Keratinocyte (primary cell): ENCODE data around the gene OR6C75. TPM values are rescaled to one million over a fixed set of nuclear protein-coding genes. Genes with fewer than 3 reads are reported as not detected.
"Not testable (repeated sequence)": the region's sequence is repeated elsewhere in the genome, so short reads cannot be mapped to it uniquely, and the experiment has no call there.

Source experiments
- DNase-seq: peaks from one replicate; pipeline ENCODE4 v3.0.0-alpha.2; 2011; ENCODE audit warnings: low read depth, missing footprints, low spot score
- FAIRE-seq: peaks from 2 replicates; lab custom pipeline; 2011; peaks lifted over from hg19 to GRCh38; lab: Jason Lieb, UNC
- H2AFZ ChIP-seq: 2 replicates; pipeline ENCODE4 v1.6.0; 2012; ENCODE audit warnings: low read length, control low read depth, inconsistent platforms; ENCODE audit not compliant: control insufficient read depth
- H3K27ac ChIP-seq: 2 replicates; pipeline ENCODE4 v1.5.1; 2011; ENCODE audit warnings: low read length; ENCODE audit not compliant: control insufficient read depth, insufficient read depth
- H3K27me3 ChIP-seq: 3 replicates; pipeline ENCODE4 v1.6.0; 2011; ENCODE audit warnings: low read length; ENCODE audit not compliant: control insufficient read depth, insufficient read depth; ENCODE audit errors: extremely low read depth
- H3K36me3 ChIP-seq, 2 experiments: 2 replicates in 1 of 2; 3 replicates in 1 of 2; pipeline ENCODE4 v1.5.1; 2011; ENCODE audit warnings: low read length in 2 of 2, mild to moderate bottlenecking in 1 of 2; ENCODE audit not compliant: control insufficient read depth in 2 of 2, insufficient read depth in 2 of 2; ENCODE audit errors: extremely low read depth in 1 of 2
- H3K4me1 ChIP-seq: 3 replicates; pipeline ENCODE4 v1.5.1; 2011; ENCODE audit warnings: low read length; ENCODE audit not compliant: control insufficient read depth, insufficient read depth; ENCODE audit errors: extremely low read depth
- H3K4me2 ChIP-seq: 3 replicates; pipeline ENCODE4 v1.6.0; 2011; ENCODE audit warnings: low read depth, low read length; ENCODE audit not compliant: control insufficient read depth, insufficient read depth; ENCODE audit errors: extremely low read depth
- H3K4me3 ChIP-seq, 3 experiments: fragments of 200-600 bp in 1 of 3; sonication (generic) in 1 of 3; 2 replicates in 2 of 3; 3 replicates in 1 of 3; pipeline ENCODE4 v1.5.1; 2011 to 2016; ENCODE audit warnings: low read length in 3 of 3, mild to moderate bottlenecking in 3 of 3, control low read depth in 2 of 3, inconsistent platforms in 1 of 3, low read depth in 1 of 3, mixed read lengths in 1 of 3, mixed run types in 1 of 3, moderate library complexity in 1 of 3; ENCODE audit not compliant: control insufficient read depth in 2 of 3, insufficient read depth in 2 of 3; ENCODE audit errors: extremely low read depth in 1 of 3
- H3K79me2 ChIP-seq: 2 replicates; pipeline ENCODE4 v1.6.0; 2012; ENCODE audit warnings: low read length; ENCODE audit not compliant: control insufficient read depth, insufficient read depth
- H3K9ac ChIP-seq: 3 replicates; pipeline ENCODE4 v1.6.0; 2011; ENCODE audit warnings: low read length; ENCODE audit not compliant: control insufficient read depth, insufficient read depth; ENCODE audit errors: extremely low read depth
- H3K9me1 ChIP-seq: 3 replicates; pipeline ENCODE4 v1.6.0; 2011; ENCODE audit warnings: low read length; ENCODE audit not compliant: control insufficient read depth, insufficient read depth; ENCODE audit errors: extremely low read depth
- H3K9me3 ChIP-seq: 2 replicates; pipeline ENCODE4 v1.5.1; 2012; ENCODE audit warnings: low read depth, low read length; ENCODE audit not compliant: control insufficient read depth
- H4K20me1 ChIP-seq: 3 replicates; pipeline ENCODE4 v1.6.0; 2011; ENCODE audit warnings: low read length; ENCODE audit not compliant: control insufficient read depth, insufficient read depth; ENCODE audit errors: extremely low read depth
- CTCF ChIP-seq, 3 experiments: IDR thresholded peaks in 1 of 3; conservative IDR thresholded peaks in 1 of 3; optimal IDR thresholded peaks in 1 of 3; 2 replicates in 2 of 3; 3 replicates in 1 of 3; pipeline versions ENCODE3 to v1.5.1; 2011; ENCODE audit warnings: low read length in 3 of 3, mild to moderate bottlenecking in 3 of 3, moderate library complexity in 2 of 3, control low read depth in 1 of 3, inconsistent platforms in 1 of 3; ENCODE audit not compliant: insufficient read depth in 2 of 3; ENCODE audit errors: extremely low read depth in 1 of 3
- EZH2 ChIP-seq: IDR thresholded peaks from one replicate; pipeline ENCODE4 v1.6.1; 2012; ENCODE audit warnings: inconsistent platforms, mild to moderate bottlenecking, low read length, moderate library complexity
- dilution Hi-C: fragments of 300-500 bp; cut with MboI; formaldehyde crosslinking; loops from one replicate; pipeline ENCODE4 v1.7.0; 2020; ENCODE audit warnings: low sequenced_read_pairs; ENCODE audit not compliant: extremely low pct_ligation_motif_present
- polyA plus RNA-seq, 5 experiments: library from polyadenylated mRNA; depleted of rRNA in 3 of 5; stranded (reverse) in 3 of 5; stranded (forward) in 1 of 5; unstranded in 1 of 5; fragments of >200 nt; gene quantifications; 1 replicate in 1 of 5; 2 replicates in 3 of 5; 3 replicates in 1 of 5; pipeline versions ENCODE4 v1.2.1 to v1.2.3, GENCODE V29; 2011 to 2012; ENCODE audit warnings: missing spikeins in 2 of 5, low read depth in 1 of 5, low replicate concordance in 1 of 5

The OR6C75 gene
- polyA plus RNA-seq, 1 donor (not counting 4 experiments of a cell fraction or from before 2014, with no cell fraction given), result not detected

DNA sequence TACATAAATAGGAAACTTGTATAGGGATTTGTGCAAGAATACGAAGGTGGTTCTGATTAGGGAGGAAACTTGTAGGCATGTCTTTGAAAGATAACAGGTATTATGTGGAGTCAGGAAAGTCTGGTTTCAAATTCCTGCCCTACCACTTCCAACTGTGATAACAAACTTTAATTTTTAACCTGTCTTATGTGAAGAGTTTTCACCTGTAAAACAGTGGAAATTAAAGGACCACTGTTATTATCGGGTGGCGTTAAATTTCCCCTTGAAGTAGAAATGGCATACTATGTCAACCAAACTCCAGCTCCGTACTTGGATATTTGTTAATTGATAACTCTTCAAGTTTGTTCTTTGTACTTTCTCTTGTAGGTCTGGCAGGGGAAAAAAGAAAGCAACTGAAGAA, 42.6 kb upstream of the OR6C75 start:
- Histone ChIP-seq H4K20me1 (no peaks in the 10 kb centered on the region), H3K4me1 (no peaks in the 10 kb centered on the region), H3K79me2 (no peaks in the 10 kb centered on the region), H3K27me3 (no peaks in the 10 kb centered on the region), H3K4me2 (no peak overlapping the region), H3K36me3 (no peaks in the 10 kb centered on the region), H2AFZ (no peak overlapping the region), H3K27ac (no peak overlapping the region), H3K9me1 (no peaks in the 10 kb centered on the region), H3K4me3 (no peak overlapping the region), H3K9me3 (no peaks in the 10 kb centered on the region), H3K9ac (no peak overlapping the region)
- no peak for DNase-seq
- FAIRE-seq, result no peak
- TF ChIP-seq EZH2 (no peak), CTCF (optimal IDR thresholded peaks at IDR 0.05 in 1 of 3, IDR thresholded peaks at IDR 0.05 in 1 of 3, conservative IDR thresholded peaks at IDR 0.05 in 1 of 3; ENCODE audit: extremely low read depth in 1 of 3, insufficient read depth in 2 of 3, low read length in 3 of 3) (no peak)
- dilution Hi-C loops, result no loop called here

GRCh38 chr12:55325801-55326200, 37.0 kb upstream of the OR6C75 start:
- H3K79me2 ChIP-seq, FAIRE-seq, DNase-seq, H3K9ac ChIP-seq, dilution Hi-C loops, H3K4me1 ChIP-seq, H3K27me3 ChIP-seq, H3K9me3 ChIP-seq, H4K20me1 ChIP-seq, H3K4me2 ChIP-seq, H3K4me3 ChIP-seq, H3K9me1 ChIP-seq, H2AFZ ChIP-seq, H3K27ac ChIP-seq, H3K36me3 ChIP-seq: not testable (repeated sequence)

- dilution Hi-C loops, result no loop called here
- Histone ChIP-seq H3K27ac (no peak within 1 kb of the TSS), H3K9ac (no peak within 1 kb of the TSS), H3K9me1 (no peaks in the 10 kb centered on the region), H3K4me3 (no peak within 1 kb of the TSS), H3K4me1 (no peaks in the 10 kb centered on the region), H4K20me1 (no peaks in the 10 kb centered on the region), H3K4me2 (no peak within 1 kb of the TSS), H3K27me3 (no peaks in the 10 kb centered on the region), H3K36me3 (no peaks in the 10 kb centered on the region), H2AFZ (no peak within 1 kb of the TSS), H3K9me3 (no peaks in the 10 kb centered on the region), H3K79me2 (no peaks in the 10 kb centered on the region)
- no peak for TF ChIP-seq EZH2
- no peak for TF ChIP-seq CTCF (optimal IDR thresholded peaks at IDR 0.05 in 1 of 3, IDR thresholded peaks at IDR 0.05 in 1 of 3, conservative IDR thresholded peaks at IDR 0.05 in 1 of 3; ENCODE audit: extremely low read depth in 1 of 3, insufficient read depth in 2 of 3, low read length in 3 of 3)
- DNase-seq, result no peak
- no peak for FAIRE-seq
These were observed 32.3 kb upstream of the OR6C75 start, which contains the start of gene OR6C3 for GRCh38 chr12:55330446-55330845. Gene OR6C3, plus strand, starts transcription at chr12:55330746. Its CDS starts 955 bp downstream, at chr12:55331701.
